GM12878 (cell line): ENCODE results near the gene C19orf73. TPM values are rescaled to one million over a fixed set of nuclear protein-coding genes. Genes with fewer than 3 reads are reported as not detected.

Experiments
- ATAC-seq: fragments of 200-7000 bp; cut with Tn5 transposase; 3 replicates; pipeline ENCODE4 v1.9.1; 2020; ENCODE audit warnings: mild to moderate bottlenecking, moderate library complexity
- BruUV-seq: library from RNA; stranded (reverse); fragments of 400-500 nt; replicated peaks from 2 replicates; lab custom pipeline; 2021; lab: Mats Ljungman, UMichigan
- CTCF ChIA-PET: fragments of 300-600 bp; sonication (Branson Sonifier 250); formaldehyde crosslinking; extraction: SDS; loops from one replicate; lab custom pipeline; 2021; ENCODE audit warnings: inconsistent platforms; lab: Yijun Ruan, JAX
- POLR2A ChIA-PET: fragments of 350-600 bp; formaldehyde crosslinking; extraction: SDS; loops from one replicate; lab custom pipeline; 2021; ENCODE audit warnings: inconsistent platforms; lab: Charles Lee
- RAD21 ChIA-PET: fragments of 300-600 bp; sonication (Branson Sonifier 250); formaldehyde crosslinking; loops from one replicate; lab custom pipeline; 2023; ENCODE audit warnings: antibody characterized with exemption; ENCODE audit not compliant: unreplicated experiment; lab: Charles Lee
- SMC1A ChIA-PET: fragments of 300-600 bp; sonication (Branson Sonifier 250); formaldehyde crosslinking; loops from one replicate; lab custom pipeline; 2023; ENCODE audit not compliant: unreplicated experiment, uncharacterized antibody; lab: Charles Lee
- DNase-seq: peaks from one replicate; pipeline ENCODE4 v3.0.0-alpha.2; 2011; ENCODE audit warnings: low read depth, low spot score
- FAIRE-seq: peaks from 3 replicates; lab custom pipeline; 2011; peaks lifted over from hg19 to GRCh38; lab: Jason Lieb, UNC
- H2AFZ ChIP-seq: 2 replicates; pipeline ENCODE4 v1.6.0; 2011; ENCODE audit warnings: low read depth, low read length, control low read depth; ENCODE audit not compliant: control insufficient read depth
- H3K27ac ChIP-seq: 2 replicates; pipeline ENCODE4 v1.5.1; 2011; ENCODE audit warnings: control low read depth; ENCODE audit not compliant: control insufficient read depth, insufficient read depth
- H3K27me3 ChIP-seq, 2 experiments: replicated peaks in 1 of 2; 2 replicates each; pipeline versions ENCODE4 v1.6.0 to v1.6.1; 2011; ENCODE audit warnings: low read length in 1 of 2; ENCODE audit not compliant: control insufficient read depth in 2 of 2, insufficient read depth in 2 of 2
- H3K36me3 ChIP-seq, 2 experiments: 2 replicates each; pipeline ENCODE4 v1.5.1; 2011; ENCODE audit warnings: low read length in 1 of 2; ENCODE audit not compliant: control insufficient read depth in 2 of 2, insufficient read depth in 2 of 2
- H3K4me1 ChIP-seq: 2 replicates; pipeline ENCODE4 v1.6.1; 2011; ENCODE audit warnings: mild to moderate bottlenecking, low read length, moderate library complexity, mixed read lengths; ENCODE audit not compliant: control insufficient read depth, insufficient read depth
- H3K4me2 ChIP-seq: 2 replicates; pipeline ENCODE4 v1.6.0; 2011; ENCODE audit warnings: control low read depth; ENCODE audit not compliant: control insufficient read depth, insufficient read depth
- H3K4me3 ChIP-seq: fragments of 200-600 bp; sonication (generic); 2 replicates; pipeline ENCODE4 v1.5.1; 2016
- H3K79me2 ChIP-seq: 2 replicates; pipeline ENCODE4 v1.6.0; 2011; ENCODE audit warnings: low read length; ENCODE audit not compliant: control insufficient read depth, insufficient read depth
- H3K9ac ChIP-seq: 2 replicates; pipeline ENCODE4 v1.8.0; 2011; ENCODE audit warnings: low read length, control low read depth, mixed read lengths; ENCODE audit not compliant: control insufficient read depth, insufficient read depth
- H3K9me3 ChIP-seq: replicated peaks from 3 replicates; pipeline ENCODE4 v1.5.1; 2011; ENCODE audit warnings: mild to moderate bottlenecking, low read length; ENCODE audit not compliant: control insufficient read depth, insufficient read depth
- H4K20me1 ChIP-seq: 2 replicates; pipeline ENCODE4 v1.6.0; 2011; ENCODE audit not compliant: control insufficient read depth, insufficient read depth
- CREM ChIP-seq: IDR thresholded peaks from 2 replicates; pipeline ENCODE4 v1.6.1; 2014; ENCODE audit warnings: antibody characterized with exemption, low read depth
- EGR1 ChIP-seq, 2 experiments: IDR thresholded peaks; 1 replicate in 1 of 2; 2 replicates in 1 of 2; pipeline ENCODE4 v1.6.1; 2011 to 2012; ENCODE audit warnings: low read depth in 2 of 2, low read length in 2 of 2, borderline replicate concordance in 1 of 2, mild to moderate bottlenecking in 1 of 2, moderate library complexity in 1 of 2
- ESRRA ChIP-seq: IDR thresholded peaks from 2 replicates; pipeline ENCODE4 v1.6.1; 2012; ENCODE audit warnings: mild to moderate bottlenecking, low read length, improper control_type of control experiment
- HCFC1 ChIP-seq: fragments of 150-350 bp; IDR thresholded peaks from 2 replicates; pipeline ENCODE4 v1.6.1; 2014; ENCODE audit warnings: low read length
- HDAC2 ChIP-seq: fragments of 200-600 bp; sonication (generic); IDR thresholded peaks from 2 replicates; pipeline ENCODE4 v1.6.1; 2017
- IKZF2 ChIP-seq, 2 experiments: fragments of 450-650 bp; IDR thresholded peaks; 2 replicates each; pipeline ENCODE4 v1.6.1; 2017; ENCODE audit warnings: mild to moderate bottlenecking in 2 of 2, moderate library complexity in 2 of 2
- JUNB ChIP-seq: IDR thresholded peaks from 2 replicates; pipeline ENCODE4 v1.6.1; 2016; ENCODE audit warnings: antibody characterized with exemption, mild to moderate bottlenecking
- LARP7 ChIP-seq: fragments of 450-650 bp; IDR thresholded peaks from 2 replicates; pipeline ENCODE4 v1.6.1; 2017; ENCODE audit warnings: mild to moderate bottlenecking
- SIX5 ChIP-seq: IDR thresholded peaks from 2 replicates; pipeline ENCODE4 v1.6.1; 2011; ENCODE audit warnings: mild to moderate bottlenecking, low read depth, low read length, moderate library complexity; ENCODE audit not compliant: severe bottlenecking
- SMAD1 ChIP-seq: fragments of 450-650 bp; IDR thresholded peaks from 2 replicates; pipeline ENCODE4 v1.6.1; 2018; ENCODE audit warnings: mild to moderate bottlenecking, low read depth; ENCODE audit not compliant: partially characterized antibody
- SPI1 ChIP-seq: IDR thresholded peaks from 2 replicates; pipeline ENCODE4 v1.6.1; 2011; ENCODE audit warnings: low read depth, mild to moderate bottlenecking, low read length, moderate library complexity, borderline replicate concordance; ENCODE audit not compliant: insufficient read depth
- ZNF622 ChIP-seq: fragments of 450-650 bp; IDR thresholded peaks from 2 replicates; pipeline ENCODE4 v1.6.1; 2017; ENCODE audit warnings: mild to moderate bottlenecking, inconsistent platforms
- ZNF687 ChIP-seq: fragments of 450-650 bp; IDR thresholded peaks from 2 replicates; pipeline ENCODE4 v1.6.1; 2017; ENCODE audit warnings: mild to moderate bottlenecking, moderate library complexity
- WGBS: methylation state at CpG from one replicate; pipeline ENCODE4 v1.1.6; 2016; ENCODE audit warnings: low lambda C conversion rate; ENCODE audit not compliant: insufficient replicate concordance, insufficient coverage; ENCODE audit errors: missing lambda C conversion rate; 5-methylcytosine and 5-hydroxymethylcytosine counted together
- in situ Hi-C: fragments of 300-500 bp; cut with MboI; formaldehyde crosslinking; loops from 9 replicates; pipeline ENCODE4 v1.14.3; 2018; ENCODE audit warnings: mixed read lengths
- intact Hi-C: fragments of 100-400 bp; cut with micrococcal nuclease; formaldehyde crosslinking; loops from one replicate; pipeline ENCODE4 v1.14.2; 2022; ENCODE audit not compliant: unreplicated experiment
- polyA plus RNA-seq, 11 experiments: library from polyadenylated mRNA; depleted of rRNA in 4 of 11; unstranded in 6 of 11; stranded (reverse) in 5 of 11; fragments of >200 nt; fragmentation: Nextera tagmentation in 4 of 11; fragmentation: Illumina TruSeq in 1 of 11; extraction: Ambion mirVana in 4 of 11; extraction: Trizol in 1 of 11; gene quantifications; 1 replicate in 1 of 11; 2 replicates in 10 of 11; pipeline versions ENCODE4 v1.2.1 to v1.2.3, GENCODE V29; 2011 to 2016; ENCODE audit warnings: inconsistent platforms in 2 of 11, missing spikeins in 2 of 11, low read depth in 1 of 11
- total RNA-seq, 4 experiments: library from RNA; depleted of rRNA in 3 of 4; stranded (reverse); fragments of >200 nt in 3 of 4; fragmentation: Illumina TruSeq in 1 of 4; extraction: Trizol in 1 of 4; gene quantifications; 2 replicates each; pipeline versions ENCODE4 v1.2.1 to v1.2.3, GENCODE V29; 2013 to 2021

C19orf73 gene
- total and polyA plus RNA-seq, 10 of the 15 experiments (the other 5 are each of a cell fraction or from before 2014, with no cell fraction given): 0.20 to 2.0 (median 0.80) TPM

- in situ Hi-C loops: no loop called here
- BruUV-seq: no TSS peak
Observed at GRCh38 chr19:49116544-49116943, 2.4 kb downstream of the C19orf73 start.

GRCh38 chr19:49114630-49115363, 4.1 kb downstream of the C19orf73 start:
- ChIA-PET CTCF (interaction anchor here (0.6 to 2.4 kb wide), 12 partner anchors 9 to 121 kb away, joined by 3 to 37 read pairs (median 6); partner anchors contain the start of genes GYS1 and RUVBL2), POLR2A (interaction anchor here (1.4 kb wide), 1 partner anchor 12 kb away, joined by 6 read pairs; no protein-coding TSS in a partner anchor), SMC1A (interaction anchor here (0.9 to 1.4 kb wide), 2 partner anchors 17 to 84 kb away, joined by 3 to 5 read pairs; no protein-coding TSS in a partner anchor), RAD21 (interaction anchor here (1.2 to 1.8 kb wide), 2 partner anchors 13 to 84 kb away, joined by 5 to 7 read pairs; no protein-coding TSS in a partner anchor)
- in situ Hi-C loops (no loop called here), intact Hi-C loops (no loop called here)
- H3K36me3 ChIP-seq: no peaks in the 10 kb centered on the region
- H3K4me2 ChIP-seq: peak overlapping the region; percentile 85
- BruUV-seq: no TSS peak
- H3K4me1 ChIP-seq: peaks cover 12% of the 10 kb centered on the region
- FAIRE-seq (no peak), ATAC-seq (no peak), DNase-seq (no peak)
- H4K20me1 ChIP-seq: no peaks in the 10 kb centered on the region
- H3K27me3 ChIP-seq: peaks cover 0 to 2% of the 10 kb centered on the region in 2 experiments; a peak in 2 of 4 replicates
- WGBS: 22% methylated on average over 44 of the region's 68 CpGs
- no peaks in the 10 kb centered on the region for H3K79me2 ChIP-seq
- peak overlapping the region; percentile 75; the same call in 1 of the 2 replicates for H3K4me3 ChIP-seq
- no peak overlapping the region for H3K27ac ChIP-seq
- H3K9ac ChIP-seq: peak overlapping the region; percentile 16; the same call in 1 of the 2 replicates
- H2AFZ ChIP-seq: peak overlapping the region; percentile 77
- no peaks in the 10 kb centered on the region for H3K9me3 ChIP-seq
- TF ChIP-seq CREM (0 out of 2 replicates have a peak, but pooled peaks have one; percentile 19), IKZF2 (IDR thresholded peaks at IDR 0.05) (no peak), EGR1 (IDR thresholded peaks at IDR 0.05; ENCODE audit: borderline replicate concordance in 1 of 2, low read depth in 2 of 2, low read length in 2 of 2) (peak in 1 of 2 experiments; percentile 57; a peak in 1 of 3 replicates), HCFC1 (peak; percentile 70), ESRRA (no peak), SIX5 (peak; percentile 71), ZNF687 (0 out of 2 replicates have a peak, but pooled peaks have one; percentile 1), SMAD1 (no peak), LARP7 (0 out of 2 replicates have a peak, but pooled peaks have one; percentile 1), JUNB (no peak), ZNF622 (no peak)

More at GRCh38 chr19:49116544-49116943, 2.4 kb downstream of the C19orf73 start:
- SMC1A ChIA-PET: no interaction called here
- Histone ChIP-seq H3K79me2 (no peaks in the 10 kb centered on the region), H3K4me3 (no peak overlapping the region), H2AFZ (no peak overlapping the region), H3K27me3 (peaks cover 7 to 8% of the 10 kb centered on the region in 2 experiments), H3K4me2 (no peak overlapping the region), H3K9ac (no peak overlapping the region), H3K36me3 (no peaks in the 10 kb centered on the region), H3K9me3 (no peaks in the 10 kb centered on the region)
- ATAC-seq: no peak
- no peak for DNase-seq
- CTCF ChIA-PET: interaction anchor here (0.7 to 2.8 kb wide), 4 partner anchors 10 to 81 kb away, joined by 3 to 12 read pairs (median 7); no protein-coding TSS in a partner anchor
- RAD21 ChIA-PET: interaction anchor here (0.7 to 1.0 kb wide), 2 partner anchors 19 to 403 kb away, joined by 3 to 4 read pairs; no protein-coding TSS in a partner anchor
- no peak for FAIRE-seq
- intact Hi-C loops: no loop called here
- TF ChIP-seq HDAC2: no peak
- TF ChIP-seq SPI1: peak; percentile 68; the same call in 1 of the 2 replicates
- TF ChIP-seq, all 136 proteins: peak for 1
- Histone ChIP-seq H3K4me1 (peaks cover 12% of the 10 kb centered on the region), H4K20me1 (no peaks in the 10 kb centered on the region), H3K27ac (no peak overlapping the region)
- POLR2A ChIA-PET: interaction anchor here (0.6 kb wide), 2 partner anchors 10 to 83 kb away, joined by 5 to 6 read pairs; no protein-coding TSS in a partner anchor
- 46% methylated on average over 1 of the region's 1 CpG for WGBS
